Stomach (tissue), 9 donors: ENCODE data around the gene RTN3. TPM values are rescaled to one million over a fixed set of nuclear protein-coding genes. Genes with fewer than 3 reads are reported as not detected.

Experiments used
- DNase-seq, 2 donors: peaks; one replicate each; pipeline versions ENCODE4 v3.0.0 to v3.0.0-alpha.2; 2013 to 2019
- H3K27ac ChIP-seq, 5 donors: fragments of 200-600 bp in 4 of 5; sonication (generic) in 4 of 5; one replicate each; pipeline ENCODE4 v1.5.1; 2013 to 2019; ENCODE audit warnings: mild to moderate bottlenecking in 1 of 5, moderate library complexity in 1 of 5
- H3K27me3 ChIP-seq, 3 donors: fragments of 200-600 bp; sonication (generic); one replicate each; pipeline ENCODE4 v1.5.1; 2017 to 2019; ENCODE audit warnings: mixed run types in 1 of 3
- H3K36me3 ChIP-seq, 4 donors: fragments of 200-600 bp; sonication (generic); 1 replicate in 3 of 4; 2 replicates in 1 of 4; pipeline ENCODE4 v1.5.1; 2016 to 2019
- H3K4me1 ChIP-seq, 4 donors: fragments of 200-600 bp; sonication (generic); one replicate each; pipeline ENCODE4 v1.5.1; 2016 to 2019
- H3K4me3 ChIP-seq, 4 donors: fragments of 200-600 bp; sonication (generic) in 3 of 4; one replicate each; pipeline ENCODE4 v1.5.1; 2016 to 2019; ENCODE audit warnings: mild to moderate bottlenecking in 1 of 4
- H3K9me3 ChIP-seq, 4 donors: fragments of 200-600 bp; sonication (generic); one replicate each; pipeline ENCODE4 v1.5.1; 2016 to 2019
- CTCF ChIP-seq, 7 experiments: fragments of 450-650 bp in 4 of 7; fragments of 200-600 bp in 3 of 7; sonication (generic) in 3 of 7; IDR thresholded peaks; one replicate each; pipeline ENCODE4 v1.5.1; 2016 to 2019; ENCODE audit warnings: antibody characterized with exemption in 7 of 7, control low read depth in 2 of 7, mild to moderate bottlenecking in 1 of 7
- EP300 ChIP-seq: sonication (generic); formaldehyde crosslinking; IDR thresholded peaks from one replicate; pipeline ENCODE4 v1.6.1; 2017; ENCODE audit warnings: antibody characterized with exemption
- POLR2A ChIP-seq, 4 donors: fragments of 450-650 bp; IDR thresholded peaks; one replicate each; pipeline ENCODE4 v1.6.1; 2016; ENCODE audit warnings: antibody characterized with exemption in 4 of 4, control low read depth in 2 of 4, mild to moderate bottlenecking in 1 of 4, moderate library complexity in 1 of 4
- POLR2AphosphoS5 ChIP-seq, 3 donors: sonication (generic); formaldehyde crosslinking; IDR thresholded peaks; one replicate each; pipeline ENCODE4 v1.6.1; 2016; ENCODE audit warnings: antibody characterized with exemption in 3 of 3
- WGBS, 5 donors: extraction: QIAGEN DNeasy Blood & Tissue Kit in 3 of 5; methylation state at CpG; one replicate each; pipeline versions ENCODE4 v1.1.5 to v1.1.7; 2013 to 2018; 5-methylcytosine and 5-hydroxymethylcytosine counted together
- intact Hi-C: fragments of 100-400 bp; cut with DNase I; formaldehyde crosslinking; loops from one replicate; pipeline ENCODE4 v1.15.1; 2023; ENCODE audit warnings: low total_unique reads
- polyA plus RNA-seq, 3 donors: library from polyadenylated mRNA; stranded (reverse); fragments of 200-250 nt; gene quantifications; one replicate each; pipeline ENCODE4 v1.2.3, GENCODE V29; 2013
- total RNA-seq, 5 donors: library from RNA; depleted of rRNA; stranded (reverse); fragments of >200 nt; gene quantifications; one replicate each; pipeline versions ENCODE4 v1.1.0 to v1.2.3, GENCODE V29; 2014 to 2016
- donor health status: healthy with polysubstance abuse.
- donor health status: Bipolar disorder and iron deficiency.
- donor health status: healthy.

The RTN3 gene
- total and polyA plus RNA-seq, 8 donors: 22.2 to 83.8 (median 30.3) TPM

GRCh38 chr11:63670096-63670432, 11.2 kb upstream of the RTN3 start:
- Histone ChIP-seq H3K9me3 (no peaks in the 10 kb centered on the region), H3K36me3 (peaks cover 0 to 5% (median 2%) of the 10 kb centered on the region in 4 donors), H3K27me3 (no peaks in the 10 kb centered on the region), H3K4me1 (peaks cover 43 to 61% (median 51%) of the 10 kb centered on the region in 4 donors), H3K27ac (peak overlapping the region in 4 of 5 donors; percentile 96 to 100 (median 99)), H3K4me3 (peak overlapping the region; percentile 70 to 92 (median 83))
- intact Hi-C loops: no loop called here
- WGBS, 5 donors: 28 to 46% (median 43%) methylated on average over 7 of the region's 7 CpGs
- TF ChIP-seq CTCF (IDR thresholded peaks at IDR 0.05): no peak
- TF ChIP-seq EP300: no peak
- TF ChIP-seq POLR2A (IDR thresholded peaks at IDR 0.05): no peak
- no peak for TF ChIP-seq POLR2AphosphoS5 (IDR thresholded peaks at IDR 0.05)
- DNase-seq: no peak

- DNase-seq: peak; percentile 72 to 77
- Histone ChIP-seq H3K4me3 (peak overlapping the region; percentile 70 to 92 (median 83)), H3K4me1 (peaks cover 43 to 56% (median 51%) of the 10 kb centered on the region in 4 donors), H3K9me3 (no peaks in the 10 kb centered on the region), H3K27ac (peak overlapping the region; percentile 96 to 100 (median 99)), H3K36me3 (peaks cover 0 to 5% (median 2%) of the 10 kb centered on the region in 4 donors), H3K27me3 (no peaks in the 10 kb centered on the region)
- 2 to 4% (median 2%) methylated on average over 14 to 63 of the region's 63 CpGs for WGBS, 5 donors
- peak in 2 of 3 donors; percentile 4 to 31 for TF ChIP-seq POLR2AphosphoS5 (IDR thresholded peaks at IDR 0.05)
- no peak for TF ChIP-seq EP300
- TF ChIP-seq CTCF (IDR thresholded peaks at IDR 0.05): peak in 3 of 7 experiments; percentile 11 to 35 (median 26)
- no peak for TF ChIP-seq POLR2A (IDR thresholded peaks at IDR 0.05)
- intact Hi-C loops: no loop called here
Observed at GRCh38 chr11:63670433-63671321, 10.6 kb upstream of the RTN3 start.

GRCh38 chr11:63671322-63672155, 9.8 kb upstream of the RTN3 start, which contains the start of gene ATL3:
Gene ATL3, minus strand, starts transcription at chr11:63671376. Its CDS starts 41 bp downstream, at chr11:63671335.
- Histone ChIP-seq H3K27ac (peak within 1 kb of the TSS; percentile 96 to 100 (median 99)), H3K4me3 (peak within 1 kb of the TSS; percentile 70 to 92 (median 83)), H3K4me1 (peaks cover 39 to 48% (median 43%) of the 10 kb centered on the region in 4 donors), H3K27me3 (no peaks in the 10 kb centered on the region), H3K9me3 (no peaks in the 10 kb centered on the region), H3K36me3 (peaks cover 0 to 5% (median under 1%) of the 10 kb centered on the region in 4 donors)
- WGBS, 5 donors: 12 to 48% (median 12%) methylated on average over 15 to 69 of the region's 69 CpGs
- peak; percentile 98 to 99 for DNase-seq
- intact Hi-C loops: no loop called here
- TF ChIP-seq EP300: no peak
- TF ChIP-seq POLR2AphosphoS5 (IDR thresholded peaks at IDR 0.05): peak; percentile 40 to 89 (median 80)

- Histone ChIP-seq H3K36me3 (peaks cover 0 to 3% (median 0%) of the 10 kb centered on the region in 4 donors), H3K9me3 (no peaks in the 10 kb centered on the region), H3K27me3 (no peaks in the 10 kb centered on the region), H3K27ac (peak overlapping the region; percentile 96 to 100 (median 99)), H3K4me3 (peak overlapping the region in 1 of 4 donors; percentile 79), H3K4me1 (peaks cover 34 to 42% (median 37%) of the 10 kb centered on the region in 4 donors)
- TF ChIP-seq POLR2AphosphoS5 (IDR thresholded peaks at IDR 0.05) (no peak), EP300 (no peak), POLR2A (IDR thresholded peaks at IDR 0.05) (no peak), CTCF (IDR thresholded peaks at IDR 0.05) (no peak)
- DNase-seq: no peak
- intact Hi-C loops: no loop called here
- 97 to 99% (median 98%) methylated on average over 16 of the region's 16 CpGs for WGBS, 5 donors
Observed at GRCh38 chr11:63672156-63672463, 9.2 kb upstream of the RTN3 start.
